ENCODE data around the gene CD46. TPM values are rescaled to one million over a fixed set of nuclear protein-coding genes. Genes with fewer than 3 reads are reported as not detected.
"Not testable (repeated sequence)": the region's sequence is repeated elsewhere in the genome, so short reads cannot be mapped to it uniquely, and the experiment has no call there.

Gene CD46
- total and polyA plus RNA-seq, 8 donors, result 208 to 342 (median 264) TPM

DNA sequence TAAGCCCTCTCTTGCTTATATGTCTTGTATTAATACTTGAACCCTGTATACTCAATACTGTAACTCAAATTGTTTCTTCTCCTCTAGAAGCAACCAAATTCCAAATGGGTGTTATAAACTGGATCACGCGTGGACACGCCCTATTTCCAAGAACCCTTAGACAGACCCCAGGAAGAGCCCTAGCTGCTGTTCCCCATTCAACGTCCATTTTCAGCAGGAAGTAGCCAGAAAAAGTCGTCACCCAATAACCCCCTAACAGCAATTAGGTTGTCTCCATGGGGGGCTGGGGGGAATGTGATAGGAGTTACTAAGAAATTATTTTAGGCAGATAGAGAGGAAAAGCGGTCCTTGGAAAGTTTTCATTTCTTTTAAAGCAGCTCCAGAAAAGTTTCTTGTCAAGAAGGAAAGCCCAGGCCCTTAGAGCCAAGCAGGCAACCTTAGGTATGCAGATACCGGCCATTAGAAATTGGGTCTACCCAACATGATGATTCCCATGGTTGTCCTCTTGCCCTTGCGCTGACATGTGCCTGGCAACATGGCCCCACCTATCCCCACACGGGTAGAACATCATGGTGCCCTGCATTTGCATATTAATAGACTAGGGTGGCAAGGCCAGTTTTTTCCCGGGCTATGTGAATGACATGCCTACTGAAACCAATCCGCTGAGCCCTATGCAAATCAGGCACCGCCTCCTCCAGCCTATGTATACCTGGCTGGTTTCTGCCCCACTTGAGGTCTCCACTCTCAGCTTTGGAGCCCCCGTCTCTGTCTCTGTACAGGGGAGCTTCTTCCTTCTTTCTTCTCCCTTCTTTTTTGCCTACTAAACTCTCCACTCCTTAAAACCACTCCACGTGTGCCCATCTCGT lies 4.0 kb upstream of the CD46 start:
- H3K27me3 ChIP-seq, result no peaks in the 10 kb centered on the region
- peaks cover 25 to 30% of the 10 kb centered on the region in 2 donors for H3K4me1 ChIP-seq
- intact Hi-C loops (cut with DNase I), result no loop called here
- TF ChIP-seq CTCF (IDR thresholded peaks at IDR 0.05), result no peak
- H3K9me3 ChIP-seq, result no peaks in the 10 kb centered on the region
- H3K4me3 ChIP-seq, result no peak overlapping the region
- no peaks in the 10 kb centered on the region for H3K36me3 ChIP-seq
- ATAC-seq (no peak), DNase-seq (no peak)
- peak overlapping the region; percentile 37 to 59 for H3K27ac ChIP-seq

GRCh38 chr1:207748737-207749528 lies 2.9 kb upstream of the CD46 start:
- Histone ChIP-seq H3K4me1 (peaks cover 35 to 36% of the 10 kb centered on the region in 2 donors), H3K27ac (peak overlapping the region in 1 of 2 donors; percentile 59), H3K36me3 (no peaks in the 10 kb centered on the region), H3K27me3 (no peaks in the 10 kb centered on the region), H3K9me3 (no peaks in the 10 kb centered on the region), H3K4me3 (no peak overlapping the region)
- peak; percentile 20 for ATAC-seq
- TF ChIP-seq CTCF (IDR thresholded peaks at IDR 0.05), result no peak
- DNase-seq, result peak in 1 of 4 donors; percentile 27
- intact Hi-C loops (cut with DNase I), result no loop called here

DNA sequence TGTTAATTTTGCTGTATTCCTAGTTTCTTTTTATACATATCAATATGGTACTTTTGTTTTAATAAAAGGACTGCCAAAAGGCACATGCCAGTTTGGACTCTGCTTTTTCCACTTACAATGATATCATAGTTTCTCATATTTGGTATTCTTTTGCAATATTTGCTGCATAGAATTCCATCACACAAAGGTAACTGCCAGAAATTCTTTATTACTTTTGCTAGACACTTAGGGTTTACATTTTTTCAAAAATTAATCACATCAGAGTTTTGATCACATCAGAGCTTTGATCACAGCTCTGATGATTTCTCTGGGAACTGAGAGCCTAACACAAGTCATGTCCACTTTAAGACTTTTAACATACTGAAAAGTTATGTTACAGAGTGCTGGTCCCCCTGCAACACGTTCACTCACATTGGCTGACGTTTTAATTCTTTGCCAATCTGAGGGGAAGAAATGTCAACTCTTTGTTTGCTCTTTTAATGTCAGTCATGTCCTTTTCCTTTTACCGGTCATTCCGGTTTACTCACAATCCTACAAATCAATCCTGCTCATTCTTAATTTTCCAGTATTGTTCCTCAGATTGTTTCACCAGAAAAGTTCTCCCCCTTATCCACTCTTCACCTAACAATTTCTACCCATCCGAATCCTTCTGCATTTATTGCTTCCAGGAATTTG lies 1.1 kb upstream of the CD46 start:
- peak overlapping the region; percentile 82 to 88 for H3K4me3 ChIP-seq
- no peaks in the 10 kb centered on the region for H3K9me3 ChIP-seq
- H3K4me1 ChIP-seq, result peaks cover 28 to 54% of the 10 kb centered on the region in 2 donors
- no peaks in the 10 kb centered on the region for H3K36me3 ChIP-seq
- ATAC-seq (no peak), DNase-seq (peak in 1 of 4 donors; percentile 45)
- H3K27ac ChIP-seq, result peak overlapping the region; percentile 91 to 95
- no peaks in the 10 kb centered on the region for H3K27me3 ChIP-seq
- intact Hi-C loops (cut with DNase I), result no loop called here
- TF ChIP-seq CTCF (IDR thresholded peaks at IDR 0.05), result no peak

GRCh38 chr1:207751463-207751789 lies 428 bp upstream of the CD46 start:
- DNase-seq; ATAC-seq; H3K36me3 ChIP-seq; H3K9me3 ChIP-seq; intact Hi-C loops (cut with DNase I); H3K27me3 ChIP-seq: not testable (repeated sequence)
- Histone ChIP-seq H3K4me1 (peaks cover 22 to 61% of the 10 kb centered on the region in 2 donors), H3K4me3 (peak overlapping the region; percentile 82 to 88), H3K27ac (peak overlapping the region; percentile 91 to 95)

DNA sequence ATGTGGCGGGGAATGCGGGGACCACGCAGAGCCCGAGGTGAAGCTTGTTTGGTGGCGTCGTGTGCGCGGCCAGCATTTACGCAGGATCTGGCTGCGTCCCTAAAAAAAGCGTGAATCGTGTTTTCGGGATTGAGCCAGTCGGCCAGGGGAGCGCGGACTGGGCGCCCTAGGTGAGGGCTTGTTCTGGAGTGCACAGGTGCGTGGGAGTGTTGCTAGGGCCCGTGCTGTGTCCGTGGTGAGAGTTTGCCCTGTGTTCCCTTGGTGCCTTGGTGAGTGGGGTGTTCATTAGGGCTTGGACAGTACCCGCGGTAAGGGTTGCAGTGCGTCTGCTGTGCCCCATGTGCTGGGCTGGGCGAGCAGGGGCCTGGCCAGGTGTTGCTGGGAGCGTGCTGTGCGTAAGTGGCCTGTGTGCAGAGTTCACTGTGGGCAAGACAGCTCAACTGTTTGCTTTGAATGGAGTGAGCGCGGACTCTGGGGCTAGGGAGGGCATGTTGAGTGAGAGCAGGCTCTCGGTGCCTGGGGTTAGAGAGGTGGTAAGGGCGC lies 673 bp downstream of the CD46 start:
- H3K4me1 ChIP-seq, result peaks cover 18 to 62% of the 10 kb centered on the region in 2 donors
- peak; percentile 67 for ATAC-seq
- DNase-seq, result peak in 2 of 4 donors; percentile 62 to 85

More for the DNA sequence above, 673 bp downstream of the CD46 start:
- intact Hi-C loops (cut with DNase I), result no loop called here
- peaks cover 0 to 5% of the 10 kb centered on the region in 2 donors for H3K36me3 ChIP-seq
- H3K4me3 ChIP-seq, result peak overlapping the region; percentile 82 to 88
- no peaks in the 10 kb centered on the region for H3K27me3 ChIP-seq
- peak overlapping the region; percentile 91 to 95 for H3K27ac ChIP-seq
- no peaks in the 10 kb centered on the region for H3K9me3 ChIP-seq
- no peak for TF ChIP-seq CTCF (IDR thresholded peaks at IDR 0.05)
